GM18511 (cell line): ENCODE results near the gene KRTAP10-8.
"Not testable (repeated sequence)": the region's sequence is repeated elsewhere in the genome, so short reads cannot be mapped to it uniquely, and the experiment has no call there.

Source experiments
- ATAC-seq: cut with Tn5 transposase; IDR thresholded peaks from one replicate; pipeline ENCODE4 v1.9.1; 2021; ENCODE audit warnings: mild to moderate bottlenecking, moderate library complexity; ENCODE audit not compliant: unreplicated experiment

The KRTAP10-8 gene

DNA sequence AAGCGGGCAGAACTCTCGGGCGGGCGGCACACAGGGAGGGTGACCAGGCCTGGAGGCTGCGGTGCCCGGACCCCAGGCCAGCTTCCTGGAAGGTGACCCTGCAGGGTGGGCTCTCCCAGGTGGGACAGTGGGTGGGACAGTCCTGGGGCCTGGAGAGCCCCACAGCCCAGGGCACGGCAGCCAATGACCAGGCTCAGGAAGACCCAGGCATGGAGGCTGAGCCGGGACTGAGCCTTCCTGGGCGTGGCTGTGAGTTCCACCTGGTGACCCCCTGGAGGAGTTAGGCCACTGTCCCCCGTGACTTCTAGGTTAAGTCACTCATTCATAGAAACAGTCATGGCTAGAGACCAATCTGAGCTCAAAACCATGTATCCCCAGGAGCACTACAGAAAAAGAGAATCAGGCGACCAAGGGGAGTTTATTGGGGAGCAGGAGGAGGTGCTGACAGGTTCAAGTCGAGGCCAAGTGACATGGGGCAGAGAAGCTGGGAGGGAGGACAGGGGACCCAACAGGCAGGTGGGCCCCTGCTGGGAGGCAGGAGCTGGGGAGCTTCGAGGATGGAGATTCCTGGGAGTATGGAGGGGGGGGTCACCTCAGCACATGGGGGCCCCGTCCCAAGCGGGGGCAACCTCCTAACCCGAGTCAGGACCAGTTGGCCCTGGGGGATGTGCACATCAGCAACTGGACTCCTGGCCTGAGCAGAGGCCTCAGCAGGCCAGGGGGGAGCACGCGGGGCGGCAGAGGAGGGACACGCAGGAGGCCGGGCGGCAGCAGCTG is 32.6 kb upstream of the KRTAP10-8 start:
- no peak for ATAC-seq

DNA sequence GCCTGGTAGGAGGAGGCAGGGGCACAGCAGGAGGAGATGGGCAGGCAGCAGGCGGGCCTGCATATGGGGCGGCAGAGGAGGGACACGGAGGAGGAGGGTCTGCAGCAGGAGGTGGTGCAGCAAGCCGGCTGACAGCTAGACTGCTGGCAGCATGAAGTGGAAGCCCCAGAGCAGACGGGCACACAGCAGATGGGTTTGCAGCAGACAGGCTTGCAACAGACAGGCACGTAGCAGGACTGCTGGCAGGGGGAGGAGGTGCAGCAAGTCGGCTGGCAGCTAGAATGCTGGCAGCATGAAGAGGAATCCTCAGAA is 32.1 kb upstream of the KRTAP10-8 start:
- ATAC-seq, result no peak

DNA sequence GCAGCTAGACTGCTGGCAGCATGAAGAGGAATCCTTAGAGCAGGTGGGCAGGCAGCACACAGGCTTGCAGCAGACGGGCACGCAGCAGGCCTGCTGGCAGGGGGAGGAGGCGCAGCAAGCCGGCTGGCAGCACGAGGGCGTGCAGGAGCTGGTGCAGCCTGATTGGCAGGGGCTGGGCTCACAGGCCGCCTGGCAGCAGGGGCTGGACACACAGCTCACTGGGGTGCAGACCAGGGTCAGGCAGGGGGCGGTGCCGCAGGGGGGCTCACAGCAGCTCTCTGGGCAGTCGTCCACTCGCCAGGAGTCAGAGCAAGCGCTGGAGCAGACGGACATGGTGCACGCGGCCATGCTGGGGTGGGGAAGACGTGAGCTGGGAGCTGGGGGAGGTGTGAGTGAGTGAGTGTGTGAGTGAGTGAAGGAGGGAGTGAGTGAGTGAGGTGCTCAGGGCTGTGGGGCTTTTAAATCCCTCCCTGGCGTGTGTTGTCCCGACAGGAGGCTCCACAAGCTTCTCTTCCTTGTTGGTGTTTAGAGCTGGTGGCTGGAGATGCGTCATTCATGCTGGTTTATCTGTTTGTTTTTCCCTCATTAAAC is 31.6 kb upstream of the KRTAP10-8 start, which contains the start of gene KRTAP10-5:
Gene KRTAP10-5, minus strand, starts transcription at position 374 of the 591 bp plus-strand sequence. Its CDS starts 26 bp downstream, at position 348.
- not testable (repeated sequence) for ATAC-seq

DNA sequence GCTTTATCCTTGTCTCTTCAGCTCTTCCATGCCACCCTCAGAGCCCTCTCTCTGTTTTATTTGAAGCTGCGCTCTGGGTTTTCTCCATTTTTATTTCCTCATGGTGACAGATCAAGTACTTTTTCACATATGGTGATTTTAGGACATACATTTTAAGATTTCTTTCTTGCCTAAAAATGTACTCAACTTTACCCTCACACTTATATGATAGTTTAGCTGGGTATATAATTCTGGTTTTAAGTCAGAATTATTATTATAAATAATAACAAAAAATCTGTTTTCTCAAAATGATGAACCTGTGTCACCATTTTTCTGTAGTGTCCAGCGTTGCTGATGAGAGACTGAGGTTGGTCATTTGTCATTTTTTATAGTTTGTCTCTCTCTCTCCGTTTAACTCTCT is 30.7 kb upstream of the KRTAP10-8 start:
- no peak for ATAC-seq

DNA sequence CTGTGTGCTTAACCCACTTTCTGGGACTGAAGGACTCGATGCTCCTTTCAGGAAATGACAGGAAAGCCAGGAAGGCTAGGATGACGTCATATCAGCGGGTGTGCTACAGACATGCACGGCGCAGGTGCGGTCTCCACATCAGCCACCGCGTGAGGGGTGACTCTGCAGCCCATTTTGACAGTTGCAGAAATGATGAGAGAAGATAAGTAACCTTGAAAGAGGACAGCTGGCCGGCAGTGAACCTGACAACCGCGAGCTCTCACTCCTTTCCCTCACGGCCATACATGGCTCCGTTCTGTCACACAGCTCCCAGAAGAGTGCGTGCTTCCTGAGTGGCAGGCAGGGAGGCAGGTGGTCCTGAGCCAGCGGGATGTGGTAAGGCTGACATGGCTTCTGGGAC is 29.8 kb upstream of the KRTAP10-8 start:
- no peak for ATAC-seq

DNA sequence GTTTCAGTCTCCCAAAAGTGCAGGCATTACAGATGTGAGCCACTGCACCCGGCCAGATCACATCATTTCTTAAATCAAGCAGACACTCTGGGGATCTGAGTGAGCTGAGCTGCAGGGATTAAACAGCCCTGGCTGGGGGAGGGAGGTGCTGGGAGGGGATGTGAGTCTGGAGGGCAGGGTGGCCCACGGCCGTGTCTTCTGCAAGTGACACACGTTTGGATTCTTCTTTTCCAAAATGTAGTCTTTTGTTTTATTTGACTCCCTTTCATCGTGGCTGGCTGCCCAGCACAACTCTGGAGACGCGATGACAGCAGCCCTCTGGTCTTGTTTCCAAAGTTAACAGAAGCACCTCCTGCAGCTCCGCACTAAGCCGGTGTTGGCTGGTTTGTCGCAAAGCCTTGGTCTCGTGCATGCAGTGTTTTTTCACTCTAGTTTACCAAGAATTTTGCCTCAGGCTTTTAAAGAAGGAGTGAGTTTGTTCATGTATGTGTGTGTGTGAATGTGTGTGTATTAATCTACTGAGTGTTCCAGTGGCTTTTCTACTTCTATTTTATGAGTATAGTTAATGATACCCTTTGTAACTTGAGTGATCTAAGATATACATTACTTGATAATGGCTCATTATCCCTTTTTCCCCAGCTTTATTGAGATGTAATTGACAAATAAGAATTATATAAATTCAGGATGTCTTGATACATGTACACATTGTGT is 28.6 kb upstream of the KRTAP10-8 start:
- ATAC-seq, result no peak

DNA sequence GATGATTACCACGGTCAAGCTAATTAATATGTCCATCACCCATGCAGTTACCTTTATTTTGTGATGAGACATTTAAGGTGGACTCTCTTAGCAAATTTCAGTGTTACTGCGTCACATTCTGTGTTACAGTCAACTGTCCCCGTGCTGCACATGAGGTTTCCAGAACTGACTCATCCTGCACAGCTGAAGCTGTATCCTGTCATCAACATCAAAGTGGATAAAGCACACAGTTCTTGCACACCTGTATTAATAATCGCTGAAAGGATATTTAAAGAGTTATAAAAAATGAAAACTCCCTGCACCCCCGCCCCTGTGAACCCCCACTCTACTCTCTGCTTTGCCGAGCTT is 28.1 kb upstream of the KRTAP10-8 start:
- ATAC-seq, result no peak

DNA sequence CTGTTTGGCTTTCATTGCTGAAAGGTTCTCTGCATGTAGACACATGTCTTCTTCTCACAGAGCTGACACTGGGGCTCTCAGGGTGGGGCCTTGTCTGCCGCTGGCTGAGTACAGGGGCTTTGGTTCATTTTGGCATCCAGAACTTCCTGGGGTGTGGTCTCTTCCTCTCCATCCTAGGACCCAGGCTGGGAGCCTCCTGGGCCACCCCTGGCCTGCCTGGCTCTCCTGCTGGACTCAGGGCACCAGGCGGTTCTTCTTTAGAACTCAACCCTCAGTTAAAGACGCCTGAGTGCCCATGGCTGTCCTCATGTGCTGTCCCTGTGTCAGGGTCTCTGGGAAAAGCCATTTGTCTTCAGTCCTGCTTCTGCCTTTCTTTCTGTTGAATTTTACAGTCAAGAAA is 26.0 kb upstream of the KRTAP10-8 start:
- ATAC-seq, result no peak

DNA sequence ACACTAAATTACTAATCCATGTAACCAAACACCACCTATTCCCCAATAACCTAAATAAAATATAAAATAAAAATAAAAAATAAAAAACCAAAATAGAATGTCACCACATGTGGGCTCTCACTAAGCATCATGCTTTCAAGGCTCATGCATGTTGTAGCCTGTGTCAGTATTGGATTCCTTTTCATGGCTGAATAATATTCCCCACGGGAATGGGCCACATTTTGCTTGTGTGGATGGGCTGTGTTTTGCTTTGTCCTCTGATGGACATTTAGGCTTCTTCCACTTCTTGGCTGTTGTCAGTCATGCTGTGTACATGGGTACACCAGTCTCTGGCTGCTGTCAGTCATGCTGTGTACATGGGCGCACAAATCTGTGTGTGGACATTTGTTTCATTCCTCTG is 22.8 kb upstream of the KRTAP10-8 start:
- no peak for ATAC-seq

DNA sequence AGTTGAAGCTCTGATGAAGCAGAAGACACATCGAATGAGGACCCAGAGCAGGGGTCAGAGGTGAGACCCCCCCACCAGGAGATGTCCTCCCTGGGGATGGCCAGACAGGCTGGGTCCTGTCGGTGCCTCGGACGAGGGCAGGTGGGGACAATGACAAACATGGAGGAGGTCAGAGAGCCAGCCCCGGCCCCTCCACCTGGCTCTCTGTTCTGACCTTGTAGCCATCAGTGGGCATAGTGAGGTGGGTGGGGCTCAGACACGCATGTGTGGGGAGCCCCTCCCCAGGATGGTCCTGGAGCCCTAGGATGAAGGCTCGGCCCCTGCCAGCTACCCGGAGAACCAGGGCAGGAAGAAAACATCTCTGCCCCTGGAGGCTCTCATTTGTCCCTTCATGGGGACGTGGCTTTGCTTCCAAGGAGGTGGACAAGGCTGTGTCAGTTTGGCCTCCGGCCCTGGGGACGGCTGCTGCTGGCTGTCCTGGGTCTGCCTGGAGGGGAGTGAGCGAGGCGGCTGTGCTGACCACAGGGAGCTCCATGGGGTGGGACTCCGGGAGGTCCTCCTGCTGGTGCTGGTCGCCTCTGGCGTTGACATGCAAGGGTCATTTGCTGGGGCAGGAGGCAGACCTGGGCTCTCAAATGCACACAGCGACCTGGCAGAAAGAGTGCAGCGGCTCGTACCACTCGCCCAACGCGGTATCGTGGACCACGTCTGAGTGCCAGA is 22.1 kb upstream of the KRTAP10-8 start:
- ATAC-seq, result no peak

DNA sequence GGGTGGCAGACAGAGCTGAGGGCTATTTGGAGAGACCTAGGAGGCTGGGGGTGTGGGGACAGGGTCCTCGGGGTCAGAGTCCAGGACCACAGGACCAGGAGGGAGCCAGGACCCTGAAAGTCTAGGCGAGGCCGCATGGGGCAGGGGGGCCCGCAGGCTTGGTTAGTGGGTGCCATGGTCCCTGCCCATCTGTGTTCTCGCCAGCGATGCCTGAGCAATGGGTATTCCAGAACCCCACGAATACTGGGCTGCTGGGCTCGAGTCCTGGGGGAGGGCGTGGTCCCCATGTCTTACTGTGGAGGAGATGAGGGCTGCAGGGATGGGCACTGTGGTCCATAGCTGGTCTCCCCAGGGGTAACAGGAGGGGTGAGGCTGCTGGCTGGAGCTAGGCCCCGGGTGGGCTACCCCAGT is 21.6 kb upstream of the KRTAP10-8 start:
- no peak for ATAC-seq

DNA sequence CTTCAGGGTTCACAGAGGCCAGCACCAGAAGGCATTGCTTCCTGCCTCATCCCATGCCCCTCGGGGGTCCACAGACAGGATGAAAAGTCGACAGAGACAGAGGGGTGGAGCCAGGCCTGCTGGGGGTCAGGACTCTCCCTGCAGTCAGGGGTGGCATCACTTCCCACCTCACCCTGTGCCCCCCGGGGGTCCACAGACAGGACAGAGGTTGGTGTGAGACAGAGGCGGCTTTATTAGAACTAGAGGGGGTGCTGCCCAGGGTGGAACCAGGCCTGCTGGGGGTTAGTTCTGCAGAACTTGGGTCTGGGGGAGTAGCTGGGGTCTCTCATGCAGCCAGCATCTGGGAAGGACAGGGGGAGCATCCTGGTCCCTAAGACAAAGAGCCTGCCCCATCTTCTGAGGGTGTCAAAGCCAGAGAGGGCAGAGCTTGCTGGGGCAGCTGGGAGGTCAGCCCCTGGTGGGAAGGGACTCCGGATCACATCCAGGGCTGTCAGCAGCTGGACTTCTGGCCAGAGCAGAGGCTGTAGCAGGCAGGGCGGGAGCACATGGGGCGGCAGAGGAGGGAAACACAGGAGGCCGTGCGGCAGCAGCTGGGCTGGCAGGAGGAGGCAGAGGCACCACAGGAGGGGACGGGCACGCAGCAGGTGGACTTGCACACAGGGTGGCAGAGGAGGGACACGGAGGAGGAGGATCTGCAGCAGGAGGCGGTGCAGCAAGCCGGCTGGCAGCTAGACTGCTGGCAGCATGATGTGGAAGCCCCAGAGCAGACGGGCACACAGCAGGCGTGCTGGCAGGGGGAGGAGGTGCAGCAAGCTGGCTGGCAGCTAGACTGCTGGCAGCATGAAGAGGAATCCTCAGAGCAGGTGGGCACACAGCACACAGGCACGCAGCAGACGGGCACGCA is 20.7 kb upstream of the KRTAP10-8 start:
- not testable (repeated sequence) for ATAC-seq

DNA sequence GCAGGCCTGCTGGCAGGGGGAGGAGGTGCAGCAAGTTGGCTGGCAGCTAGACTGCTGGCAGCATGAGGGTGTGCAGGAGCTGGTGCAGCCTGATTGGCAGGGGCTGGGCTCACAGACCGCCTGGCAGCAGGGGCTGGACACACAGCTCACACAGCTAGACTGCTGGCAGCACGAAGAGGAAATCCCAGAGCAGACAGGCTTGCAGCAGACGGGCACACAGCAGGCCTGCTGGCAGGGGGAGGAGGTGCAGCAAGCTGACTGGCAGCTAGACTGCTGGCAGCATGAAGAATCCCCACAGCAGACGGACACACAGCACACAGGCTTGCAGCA is 20.1 kb upstream of the KRTAP10-8 start:
- ATAC-seq, result not testable (repeated sequence)

DNA sequence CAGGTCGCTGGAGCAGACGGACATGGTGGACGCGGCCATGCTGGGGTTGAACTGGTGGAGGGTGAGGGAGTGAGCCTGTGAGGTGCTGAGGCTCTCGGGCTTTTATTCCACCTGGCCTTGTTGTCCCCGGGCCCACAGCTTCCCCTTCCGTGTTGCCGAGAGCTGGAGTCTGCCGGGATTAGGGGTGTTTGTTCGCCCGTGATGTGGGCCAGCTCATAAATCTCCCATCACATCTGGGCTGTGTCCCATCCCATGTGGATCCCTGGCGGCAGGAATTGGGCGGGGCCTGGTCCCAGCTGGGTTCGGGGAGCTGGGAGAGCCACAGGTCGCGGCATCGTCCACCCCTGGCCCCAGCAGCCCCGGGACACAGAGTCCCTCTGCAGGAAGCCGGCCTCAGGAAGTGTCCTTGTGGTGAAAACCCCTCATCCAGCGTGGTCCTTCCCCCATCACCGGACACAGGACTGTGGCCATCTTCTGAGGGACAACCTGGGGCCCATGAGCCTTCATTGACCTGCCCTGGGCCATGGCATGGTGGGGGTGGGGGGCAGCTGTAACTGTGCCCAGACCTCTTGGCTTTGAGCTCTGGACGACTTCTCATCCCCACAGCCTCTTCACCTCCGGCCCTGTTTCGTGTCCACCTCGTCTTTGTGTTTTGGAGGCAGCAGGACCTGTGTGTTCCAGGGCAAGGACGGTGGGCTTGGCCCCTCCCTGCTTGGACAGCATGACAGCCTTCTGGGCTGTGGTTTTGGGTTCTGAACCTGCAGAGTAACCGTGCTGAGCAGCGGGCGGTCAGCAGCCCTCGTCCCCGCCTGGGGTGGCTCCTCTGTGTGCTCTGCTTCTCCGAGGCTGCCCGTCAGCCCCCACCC is 19.2 kb upstream of the KRTAP10-8 start, which contains the start of gene KRTAP10-6:
Gene KRTAP10-6, minus strand, starts transcription at position 60 of the 866 bp plus-strand sequence. Its CDS starts 21 bp downstream, at position 39.
- ATAC-seq, result no peak

DNA sequence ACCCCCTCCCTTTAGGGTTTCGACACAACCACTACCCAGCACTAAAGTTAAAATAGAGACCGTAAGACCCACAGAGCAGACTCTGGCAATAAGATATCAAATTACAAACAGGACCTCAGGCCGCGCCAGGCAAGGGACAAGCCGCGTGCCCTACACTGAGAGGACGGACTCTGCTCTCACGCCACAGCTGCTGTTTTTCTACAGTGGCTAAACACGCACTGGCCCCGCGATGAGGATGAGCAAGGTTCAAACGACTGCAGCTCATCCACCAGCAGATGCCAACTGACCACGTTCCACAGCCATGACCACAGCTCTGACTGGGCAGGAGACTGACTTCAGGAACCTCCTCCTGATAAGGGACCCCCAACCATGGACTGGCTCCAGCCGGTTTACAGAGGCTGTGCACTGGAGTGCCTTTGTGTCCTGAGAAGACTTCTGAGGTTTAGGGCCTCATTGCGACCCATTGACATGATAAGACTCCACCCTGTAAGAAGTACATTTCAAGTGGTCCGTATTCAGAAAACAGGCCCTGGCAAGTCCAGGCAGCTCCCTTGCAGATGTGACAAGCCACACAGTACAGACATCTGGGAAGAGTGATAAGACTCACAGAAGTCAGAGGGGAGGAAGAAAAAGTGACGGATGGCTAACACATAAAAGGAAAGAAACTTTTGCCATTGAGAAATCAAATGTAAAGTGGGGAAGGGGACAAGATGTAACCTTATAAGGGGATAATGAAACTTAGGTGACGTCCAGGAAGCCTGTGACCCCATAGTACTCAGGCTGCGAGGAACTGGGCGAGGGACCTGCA is 18.1 kb upstream of the KRTAP10-8 start:
- no peak for ATAC-seq

DNA sequence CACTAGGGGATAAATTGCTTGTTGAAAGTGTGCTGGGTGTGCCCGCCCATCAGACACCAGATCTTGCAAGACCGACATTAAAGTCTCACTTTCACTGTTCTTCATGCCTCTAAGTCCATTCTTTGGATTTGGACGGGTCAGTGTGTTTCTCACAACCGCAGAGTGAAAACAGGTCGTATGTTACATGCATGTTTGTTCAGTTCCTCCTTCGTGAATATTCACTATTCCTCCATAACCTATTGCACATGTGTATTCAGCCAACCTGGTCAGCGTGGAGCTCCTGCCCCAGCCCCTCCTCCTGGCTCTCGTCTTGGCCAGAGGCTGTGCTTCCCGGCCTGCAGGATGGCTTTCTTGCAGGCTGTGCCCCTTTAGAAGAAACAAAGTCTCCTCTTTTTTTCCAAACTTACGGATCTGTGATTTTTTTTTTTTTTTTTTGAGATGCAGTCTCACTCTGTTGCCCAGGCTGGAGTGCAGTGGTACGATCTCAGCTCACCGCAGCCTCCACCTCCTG is 17.4 kb upstream of the KRTAP10-8 start:
- ATAC-seq, result no peak

DNA sequence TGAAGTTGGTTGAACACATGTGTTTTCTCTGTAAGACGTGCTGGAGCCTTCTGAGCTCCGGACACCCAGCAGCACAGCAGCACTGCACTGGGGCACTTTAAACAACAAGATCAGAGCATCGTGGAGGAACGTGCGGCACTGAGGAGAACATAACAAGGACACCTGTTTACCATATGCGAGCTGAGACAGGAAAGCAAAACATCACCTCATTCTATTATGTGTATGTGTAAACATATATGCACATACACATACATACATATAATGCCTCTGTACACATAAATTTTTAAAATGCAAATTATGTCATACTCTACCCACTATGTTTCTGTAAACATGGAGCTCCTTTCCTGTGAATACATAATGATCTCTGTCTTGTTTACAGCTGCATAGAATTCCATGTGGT is 16.4 kb upstream of the KRTAP10-8 start:
- ATAC-seq, result no peak

DNA sequence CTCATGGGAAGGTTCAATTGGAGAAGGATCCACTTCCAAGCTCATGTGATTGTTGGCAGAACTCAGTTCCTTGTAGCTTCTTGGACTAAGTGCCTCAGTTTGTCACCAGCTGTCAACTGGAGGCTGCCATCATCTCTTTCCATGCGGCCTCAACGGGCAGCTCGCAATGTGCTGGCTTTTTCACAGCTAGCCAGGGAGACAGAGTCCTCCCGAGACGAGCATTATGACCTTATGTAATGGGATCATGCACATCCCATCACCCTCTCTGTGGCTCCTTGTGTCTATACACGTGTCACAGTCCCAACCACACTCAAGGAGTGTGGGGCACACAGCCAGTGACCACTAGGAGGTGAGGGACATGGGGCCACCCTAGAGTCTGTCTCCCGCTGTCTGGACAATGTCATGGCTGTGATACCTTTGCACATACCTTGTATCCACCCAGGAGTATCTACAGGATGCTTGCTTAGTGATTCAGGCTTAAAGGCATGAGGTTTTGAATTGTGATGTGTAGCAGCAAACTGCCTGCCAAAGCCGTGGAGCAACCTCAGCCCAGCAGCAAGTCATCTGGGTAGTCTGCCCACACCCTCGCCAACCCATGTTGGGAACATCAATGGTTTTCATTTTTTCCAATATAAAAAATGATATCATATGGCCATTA is 15.7 kb upstream of the KRTAP10-8 start:
- ATAC-seq, result no peak
